K562 (cell line): Measurements from ENCODE around the gene ACTBL2. TPM values are rescaled to one million over a fixed set of nuclear protein-coding genes. Genes with fewer than 3 reads are reported as not detected.

ENCODE experiments used
- ARID1B ChIP-seq: fragments of 450-650 bp; IDR thresholded peaks from 2 replicates; pipeline ENCODE4 v1.6.1; 2016; ENCODE audit warnings: antibody characterized with exemption, mild to moderate bottlenecking, inconsistent platforms
- CTCF ChIP-seq, 3 experiments: IDR thresholded peaks in 2 of 3; conservative IDR thresholded peaks in 1 of 3; 2 replicates each; pipeline ENCODE4 v1.5.1; 2011 to 2012; ENCODE audit warnings: low read length in 3 of 3, mild to moderate bottlenecking in 3 of 3, control low read depth in 2 of 3, improper control_type of control experiment in 1 of 3, inconsistent platforms in 1 of 3, low read depth in 1 of 3, mixed read lengths in 1 of 3, moderate library complexity in 1 of 3; ENCODE audit not compliant: insufficient read depth in 2 of 3
- E4F1 ChIP-seq: fragments of 250-450 bp; sonication (Bioruptor Pico); IDR thresholded peaks from 2 replicates; pipeline ENCODE4 v1.5.0; 2021; ENCODE audit warnings: mild to moderate bottlenecking, borderline replicate concordance
- ELF1 ChIP-seq: fragments of 200-800 bp; sonication (Bioruptor generic); IDR thresholded peaks from 2 replicates; pipeline ENCODE4 v1.6.1; 2016; ENCODE audit warnings: missing genetic modification characterization, missing compliant biosample characterization
- ETS2 ChIP-seq: IDR thresholded peaks from 2 replicates; pipeline ENCODE4 v1.6.1; 2016; ENCODE audit warnings: borderline replicate concordance, missing genetic modification characterization, mild to moderate bottlenecking, moderate library complexity, missing compliant biosample characterization; ENCODE audit not compliant: poor library complexity, severe bottlenecking
- PHTF2 ChIP-seq: fragments of 250-450 bp; sonication (Bioruptor Pico); IDR thresholded peaks from 2 replicates; pipeline ENCODE4 v1.5.0; 2021; ENCODE audit warnings: mild to moderate bottlenecking
- RBM25 ChIP-seq: fragments of 200-400 bp; formaldehyde crosslinking; IDR thresholded peaks from 2 replicates; pipeline ENCODE4 v1.6.1; 2018; ENCODE audit warnings: low read length, low read depth, moderate library complexity; ENCODE audit not compliant: severe bottlenecking
- REST ChIP-seq, 2 experiments: fragments of 450-650 bp; formaldehyde crosslinking in 1 of 2; IDR thresholded peaks; 2 replicates each; pipeline versions ENCODE4 v1.4.0 to v1.6.1; 2014 to 2020; ENCODE audit warnings: mild to moderate bottlenecking in 2 of 2, borderline replicate concordance in 1 of 2, low read depth in 1 of 2
- SAFB ChIP-seq: fragments of 200-400 bp; formaldehyde crosslinking; IDR thresholded peaks from 2 replicates; pipeline ENCODE4 v1.6.1; 2017; ENCODE audit warnings: low read depth, low read length, borderline replicate concordance
- SMARCE1 ChIP-seq: fragments of 450-650 bp; IDR thresholded peaks from 2 replicates; pipeline ENCODE4 v1.7.1; 2016; ENCODE audit warnings: mild to moderate bottlenecking
- SRF ChIP-seq, 2 experiments: fragments of 250-450, 450-650 bp in 1 of 2; sonication (Bioruptor Pico) in 1 of 2; sonication (generic) in 1 of 2; formaldehyde crosslinking; IDR thresholded peaks; 2 replicates each; pipeline versions ENCODE4 v1.5.0 to v1.5.1; 2020 to 2022; ENCODE audit warnings: mild to moderate bottlenecking in 1 of 2, missing genetic modification reagents in 1 of 2
- TAF1 ChIP-seq: IDR thresholded peaks from 2 replicates; pipeline ENCODE4 v1.6.1; 2011; ENCODE audit warnings: mild to moderate bottlenecking, low read length, moderate library complexity; ENCODE audit not compliant: insufficient read depth, control insufficient read depth, severe bottlenecking; ENCODE audit errors: extremely low read depth
- ZFP1 ChIP-seq: fragments of 450-650 bp; formaldehyde crosslinking; IDR thresholded peaks from 2 replicates; pipeline ENCODE4 v1.4.0; 2020; ENCODE audit warnings: mild to moderate bottlenecking, mixed read lengths
- polyA plus RNA-seq, 8 experiments: library from polyadenylated mRNA; depleted of rRNA in 4 of 8; stranded (reverse) in 5 of 8; unstranded in 3 of 8; fragments of >200 nt; fragmentation: Nextera tagmentation in 2 of 8; fragmentation: Illumina TruSeq in 1 of 8; extraction: Ambion mirVana in 2 of 8; extraction: Trizol in 1 of 8; gene quantifications; 2 replicates each; pipeline versions ENCODE4 v1.2.1 to v1.2.3, GENCODE V29; 2011 to 2014; ENCODE audit warnings: inconsistent platforms in 1 of 8, missing spikeins in 1 of 8
- total RNA-seq, 7 experiments: library from RNA; depleted of rRNA in 6 of 7; stranded (reverse); fragments of >200 nt in 6 of 7; fragmentation: Illumina TruSeq in 2 of 7; extraction: Trizol in 2 of 7; gene quantifications; 2 replicates each; pipeline versions ENCODE4 v1.2.1 to v1.2.3, GENCODE V29; 2011 to 2021; ENCODE audit warnings: low replicate concordance in 1 of 7

Gene ACTBL2
- total and polyA plus RNA-seq, 9 of the 15 experiments (the other 6 are each of a cell fraction or from before 2014, with no cell fraction given): not detected

- TF ChIP-seq E4F1 (CRISPR knock-in tag) (no peak), ZFP1 (CRISPR knock-in tag) (no peak), REST (IDR thresholded peaks at IDR 0.05; ENCODE audit: borderline replicate concordance) (peak; percentile 21; the same call in 1 of the 2 replicates), REST (CRISPR knock-in tag; IDR thresholded peaks at IDR 0.05; ENCODE audit: low read depth) (no peak), ETS2 (tag) (no peak), ELF1 (tag) (no peak), SAFB (no peak), PHTF2 (CRISPR knock-in tag) (no peak), SRF (CRISPR knock-in tag; IDR thresholded peaks at IDR 0.05) (no peak), ARID1B (peak; percentile 84), TAF1 (no peak), CTCF (IDR thresholded peaks at IDR 0.05 in 2 of 3, conservative IDR thresholded peaks at IDR 0.05 in 1 of 3; ENCODE audit: insufficient read depth in 2 of 3, low read depth in 1 of 3, low read length in 3 of 3) (no peak), RBM25 (no peak), SMARCE1 (peak; percentile 87)
Observed at GRCh38 chr5:57494104-57495098, 11.8 kb upstream of the ACTBL2 start (continued).
